Astrocyte of the cerebellum (primary cell): ENCODE data around the gene TCF15.

ENCODE experiments used
- DNase-seq: peaks from one replicate; pipeline ENCODE4 v3.0.0-alpha.2; 2011; ENCODE audit warnings: low read depth
- H3K4me3 ChIP-seq: 2 replicates; pipeline ENCODE4 v1.5.1; 2011; ENCODE audit warnings: mild to moderate bottlenecking, low read depth, low read length, moderate library complexity
- CTCF ChIP-seq: IDR thresholded peaks from 2 replicates; pipeline ENCODE4 v1.5.1; 2012; ENCODE audit warnings: low read length, low read depth, moderate library complexity, mild to moderate bottlenecking; ENCODE audit errors: missing control alignments
- in situ Hi-C: cut with HindIII; loops from 2 replicates; pipeline ENCODE4 v1.10.0; 2017; ENCODE audit warnings: low sequenced_read_pairs

The TCF15 gene

GRCh38 chr20:595330-596308, 14.5 kb downstream of the TCF15 start:
- TF ChIP-seq CTCF: no peak
- DNase-seq: no peak
- in situ Hi-C loops: no loop called here

GRCh38 chr20:592506-592905, 17.6 kb downstream of the TCF15 start:
- H3K4me3 ChIP-seq: no peak overlapping the region
- no peak for DNase-seq
- in situ Hi-C loops: no loop called here
- no peak for TF ChIP-seq CTCF

More at GRCh38 chr20:595330-596308, 14.5 kb downstream of the TCF15 start:
- H3K4me3 ChIP-seq: no peak overlapping the region

GRCh38 chr20:591941-592340, 18.2 kb downstream of the TCF15 start:
- no peak overlapping the region for H3K4me3 ChIP-seq
- no peak for DNase-seq
- no peak for TF ChIP-seq CTCF
- in situ Hi-C loops: no loop called here

- TF ChIP-seq CTCF: no peak
Observed at GRCh38 chr20:588932-589672, 21.0 kb downstream of the TCF15 start.

GRCh38 chr20:588476-588875, 21.6 kb downstream of the TCF15 start:
- DNase-seq: no peak
- in situ Hi-C loops: no loop called here
- no peak overlapping the region for H3K4me3 ChIP-seq
- TF ChIP-seq CTCF: no peak

More at GRCh38 chr20:588932-589672, 21.0 kb downstream of the TCF15 start:
- no peak for DNase-seq
- in situ Hi-C loops: no loop called here
- H3K4me3 ChIP-seq: no peak overlapping the region

- no peak for TF ChIP-seq CTCF
Observed at GRCh38 chr20:584971-585301, 25.2 kb downstream of the TCF15 start.

More at GRCh38 chr20:584971-585301, 25.2 kb downstream of the TCF15 start:
- in situ Hi-C loops: no loop called here
- DNase-seq: no peak
- H3K4me3 ChIP-seq: no peak overlapping the region
